Measurements from ENCODE around the gene ZNHIT2. TPM values are rescaled to one million over a fixed set of nuclear protein-coding genes. Genes with fewer than 3 reads are reported as not detected.
A peak's percentile ranks its signal among the peaks of the same experiment; 100 is the strongest.

The ZNHIT2 gene
- polyA plus RNA-seq, 2 donors = 12.4 to 13.3 TPM

DNA sequence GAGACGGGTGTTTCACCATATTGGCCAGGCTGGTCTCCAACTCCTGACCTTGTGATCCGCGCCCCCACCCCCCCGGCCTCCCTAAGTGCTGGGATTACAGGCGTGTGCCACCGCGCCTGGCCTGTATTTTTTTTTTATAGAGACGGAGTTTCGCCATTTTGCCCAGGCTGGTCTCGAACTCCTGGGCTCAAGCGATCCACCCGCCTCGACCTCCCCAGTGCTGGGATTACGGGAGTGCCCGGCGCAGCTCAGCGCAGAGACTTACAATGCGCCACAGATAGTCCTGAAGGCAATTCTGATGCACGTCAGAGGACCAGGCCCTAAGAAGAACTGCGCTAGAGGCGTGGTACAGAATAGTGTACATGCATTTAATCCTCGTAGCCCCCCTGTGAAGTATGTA is 22.1 kb downstream of the ZNHIT2 start:
- peak overlapping the region; percentile 94 to 96 for H3K27ac ChIP-seq (ENCODE audit: low read depth in 2 of 2, low read length in 1 of 2)

GRCh38 chr11:65090628-65091027 is 26.9 kb downstream of the ZNHIT2 start:
- H3K4me3 ChIP-seq (ENCODE audit: low read depth in 1 of 2, low read length in 2 of 2) = no peak overlapping the region
- peaks cover 19 to 29% of the 10 kb centered on the region in 2 donors for H3K36me3 ChIP-seq (ENCODE audit: control insufficient read depth in 2 of 2, insufficient read depth in 2 of 2, low read length in 1 of 2)
- WGBS, 2 donors = 97% methylated on average over 4 of the region's 4 CpGs
- no peaks in the 10 kb centered on the region for H3K27me3 ChIP-seq (ENCODE audit: control insufficient read depth in 1 of 2, insufficient read depth in 2 of 2, low read length in 2 of 2)
- no peaks in the 10 kb centered on the region for H3K9me3 ChIP-seq (ENCODE audit: control insufficient read depth in 2 of 2, insufficient read depth in 1 of 2, low read depth in 1 of 2, low read length in 1 of 2)
- H3K27ac ChIP-seq (ENCODE audit: low read depth in 2 of 2, low read length in 1 of 2) = no peak overlapping the region
- peaks cover 0 to 2% of the 10 kb centered on the region in 2 donors for H3K4me1 ChIP-seq (ENCODE audit: control insufficient read depth in 2 of 2, insufficient read depth in 2 of 2, low read length in 1 of 2)

More for the DNA sequence above, 22.1 kb downstream of the ZNHIT2 start:
- no peak overlapping the region for H3K4me3 ChIP-seq (ENCODE audit: low read depth in 1 of 2, low read length in 2 of 2)
- H3K4me1 ChIP-seq (ENCODE audit: control insufficient read depth in 2 of 2, insufficient read depth in 2 of 2, low read length in 1 of 2) = peaks cover 0 to 11% of the 10 kb centered on the region in 2 donors
- H3K27me3 ChIP-seq (ENCODE audit: control insufficient read depth in 1 of 2, insufficient read depth in 2 of 2, low read length in 2 of 2) = no peaks in the 10 kb centered on the region
- H3K36me3 ChIP-seq (ENCODE audit: control insufficient read depth in 2 of 2, insufficient read depth in 2 of 2, low read length in 1 of 2) = peaks cover 0 to 4% of the 10 kb centered on the region in 2 donors
- WGBS, 2 donors = 69 to 79% methylated on average over 22 of the region's 22 CpGs
- no peaks in the 10 kb centered on the region for H3K9me3 ChIP-seq (ENCODE audit: control insufficient read depth in 2 of 2, insufficient read depth in 1 of 2, low read depth in 1 of 2, low read length in 1 of 2)

DNA sequence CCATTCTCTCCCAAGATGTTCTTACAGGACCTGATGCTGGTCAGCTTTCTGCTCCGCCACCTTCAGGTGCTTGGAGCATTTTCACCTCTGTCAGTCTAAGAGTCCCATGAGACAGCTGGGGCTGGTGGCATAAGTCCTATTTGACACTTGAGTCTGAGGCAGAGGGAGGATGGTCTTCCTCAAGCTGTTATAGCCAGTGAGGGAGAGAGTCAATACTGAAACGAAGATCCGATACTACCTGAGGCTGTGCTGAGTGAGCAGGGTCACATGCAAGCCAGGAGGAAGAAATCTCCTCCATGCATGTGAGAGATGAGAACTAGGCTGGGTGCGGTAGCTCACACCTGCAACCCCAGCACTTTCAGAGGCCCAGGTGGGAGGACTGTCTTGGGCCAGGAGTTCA is 27.9 kb downstream of the ZNHIT2 start:
- no peaks in the 10 kb centered on the region for H3K27me3 ChIP-seq (ENCODE audit: control insufficient read depth in 1 of 2, insufficient read depth in 2 of 2, low read length in 2 of 2)
- H3K4me1 ChIP-seq (ENCODE audit: control insufficient read depth in 2 of 2, insufficient read depth in 2 of 2, low read length in 1 of 2) = peaks cover 0 to 3% of the 10 kb centered on the region in 2 donors
- 94% methylated on average over 4 of the region's 4 CpGs for WGBS, 2 donors
- no peaks in the 10 kb centered on the region for H3K9me3 ChIP-seq (ENCODE audit: control insufficient read depth in 2 of 2, insufficient read depth in 1 of 2, low read depth in 1 of 2, low read length in 1 of 2)
- no peak overlapping the region for H3K27ac ChIP-seq (ENCODE audit: low read depth in 2 of 2, low read length in 1 of 2)
- peaks cover 19 to 29% of the 10 kb centered on the region in 2 donors for H3K36me3 ChIP-seq (ENCODE audit: control insufficient read depth in 2 of 2, insufficient read depth in 2 of 2, low read length in 1 of 2)
- H3K4me3 ChIP-seq (ENCODE audit: low read depth in 1 of 2, low read length in 2 of 2) = no peak overlapping the region

DNA sequence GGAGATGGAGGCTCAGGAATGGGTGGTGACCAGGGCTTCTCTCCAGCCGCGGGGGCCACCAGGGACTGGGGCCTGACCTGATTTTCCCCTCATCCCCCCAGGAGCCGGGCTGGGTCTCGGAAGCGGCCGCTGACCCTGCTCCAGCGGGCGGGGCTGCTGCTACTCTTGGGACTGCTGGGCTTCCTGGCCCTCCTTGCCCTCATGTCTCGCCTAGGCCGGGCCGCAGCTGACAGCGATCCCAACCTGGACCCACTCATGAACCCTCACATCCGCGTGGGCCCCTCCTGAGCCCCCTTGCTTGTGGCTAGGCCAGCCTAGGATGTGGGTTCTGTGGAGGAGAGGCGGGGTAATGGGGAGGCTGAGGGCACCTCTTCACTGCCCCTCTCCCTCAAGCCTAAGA is 29.7 kb downstream of the ZNHIT2 start:
- Histone ChIP-seq H3K4me3 (ENCODE audit: low read depth in 1 of 2, low read length in 2 of 2) (no peak overlapping the region), H3K9me3 (ENCODE audit: control insufficient read depth in 2 of 2, insufficient read depth in 1 of 2, low read depth in 1 of 2, low read length in 1 of 2) (no peaks in the 10 kb centered on the region), H3K27me3 (ENCODE audit: control insufficient read depth in 1 of 2, insufficient read depth in 2 of 2, low read length in 2 of 2) (no peaks in the 10 kb centered on the region), H3K4me1 (ENCODE audit: control insufficient read depth in 2 of 2, insufficient read depth in 2 of 2, low read length in 1 of 2) (peaks cover 0 to 3% of the 10 kb centered on the region in 2 donors), H3K27ac (ENCODE audit: low read depth in 2 of 2, low read length in 1 of 2) (no peak overlapping the region), H3K36me3 (ENCODE audit: control insufficient read depth in 2 of 2, insufficient read depth in 2 of 2, low read length in 1 of 2) (peaks cover 19 to 29% of the 10 kb centered on the region in 2 donors)
- 95 to 97% methylated on average over 14 to 15 of the region's 15 CpGs for WGBS, 2 donors

- Histone ChIP-seq H3K27me3 (ENCODE audit: control insufficient read depth in 1 of 2, insufficient read depth in 2 of 2, low read length in 2 of 2) (no peaks in the 10 kb centered on the region), H3K27ac (ENCODE audit: low read depth in 2 of 2, low read length in 1 of 2) (no peak overlapping the region), H3K4me1 (ENCODE audit: control insufficient read depth in 2 of 2, insufficient read depth in 2 of 2, low read length in 1 of 2) (peaks cover 0 to 3% of the 10 kb centered on the region in 2 donors), H3K36me3 (ENCODE audit: control insufficient read depth in 2 of 2, insufficient read depth in 2 of 2, low read length in 1 of 2) (peaks cover 19 to 29% of the 10 kb centered on the region in 2 donors), H3K9me3 (ENCODE audit: control insufficient read depth in 2 of 2, insufficient read depth in 1 of 2, low read depth in 1 of 2, low read length in 1 of 2) (no peaks in the 10 kb centered on the region), H3K4me3 (ENCODE audit: low read depth in 1 of 2, low read length in 2 of 2) (no peak overlapping the region)
- WGBS, 2 donors = 84 to 90% methylated on average over 11 of the region's 11 CpGs
These were observed 30.3 kb downstream of the ZNHIT2 start for GRCh38 chr11:65087216-65087615.

- H3K9me3 ChIP-seq (ENCODE audit: control insufficient read depth in 2 of 2, insufficient read depth in 1 of 2, low read depth in 1 of 2, low read length in 1 of 2) = no peaks in the 10 kb centered on the region
- H3K27me3 ChIP-seq (ENCODE audit: control insufficient read depth in 1 of 2, insufficient read depth in 2 of 2, low read length in 2 of 2) = no peaks in the 10 kb centered on the region
- H3K27ac ChIP-seq (ENCODE audit: low read depth in 2 of 2, low read length in 1 of 2) = no peak overlapping the region
These were observed 30.7 kb downstream of the ZNHIT2 start for GRCh38 chr11:65086809-65087208.

DNA sequence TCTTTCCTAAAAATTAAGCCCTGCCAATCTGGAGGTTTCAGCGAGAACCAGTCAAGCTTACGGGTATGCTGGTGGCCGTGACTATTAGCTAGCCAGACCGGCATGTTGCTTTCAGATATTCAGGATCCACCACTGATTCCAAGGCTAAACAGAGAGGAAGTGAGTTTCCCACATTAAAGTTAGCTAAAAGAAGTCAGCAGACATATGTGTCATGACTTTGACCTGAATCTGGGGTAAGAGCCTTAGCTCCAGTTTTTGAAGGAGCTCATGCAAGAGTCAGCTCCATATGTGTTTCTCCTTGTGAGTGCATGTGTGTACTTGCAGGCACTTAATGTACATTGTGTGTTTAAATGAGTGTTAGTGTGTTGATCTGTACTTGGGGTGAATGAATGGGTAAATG is 32.1 kb downstream of the ZNHIT2 start:
- H3K36me3 ChIP-seq (ENCODE audit: control insufficient read depth in 2 of 2, insufficient read depth in 2 of 2, low read length in 1 of 2) = peaks cover 19 to 29% of the 10 kb centered on the region in 2 donors
- peaks cover 0 to 3% of the 10 kb centered on the region in 2 donors for H3K4me1 ChIP-seq (ENCODE audit: control insufficient read depth in 2 of 2, insufficient read depth in 2 of 2, low read length in 1 of 2)
- H3K9me3 ChIP-seq (ENCODE audit: control insufficient read depth in 2 of 2, insufficient read depth in 1 of 2, low read depth in 1 of 2, low read length in 1 of 2) = no peaks in the 10 kb centered on the region
- 78 to 91% methylated on average over 4 of the region's 4 CpGs for WGBS, 2 donors
- H3K27me3 ChIP-seq (ENCODE audit: control insufficient read depth in 1 of 2, insufficient read depth in 2 of 2, low read length in 2 of 2) = no peaks in the 10 kb centered on the region
- no peak overlapping the region for H3K27ac ChIP-seq (ENCODE audit: low read depth in 2 of 2, low read length in 1 of 2)
- H3K4me3 ChIP-seq (ENCODE audit: low read depth in 1 of 2, low read length in 2 of 2) = no peak overlapping the region

More at GRCh38 chr11:65086809-65087208, 30.7 kb downstream of the ZNHIT2 start:
- Histone ChIP-seq H3K4me1 (ENCODE audit: control insufficient read depth in 2 of 2, insufficient read depth in 2 of 2, low read length in 1 of 2) (peaks cover 0 to 3% of the 10 kb centered on the region in 2 donors), H3K36me3 (ENCODE audit: control insufficient read depth in 2 of 2, insufficient read depth in 2 of 2, low read length in 1 of 2) (peaks cover 19 to 29% of the 10 kb centered on the region in 2 donors), H3K4me3 (ENCODE audit: low read depth in 1 of 2, low read length in 2 of 2) (no peak overlapping the region)
- WGBS, 2 donors = 90 to 95% methylated on average over 9 of the region's 9 CpGs

GRCh38 chr11:65084598-65085375 is 32.7 kb downstream of the ZNHIT2 start:
- H3K36me3 ChIP-seq (ENCODE audit: control insufficient read depth in 2 of 2, insufficient read depth in 2 of 2, low read length in 1 of 2) = peaks cover 19 to 29% of the 10 kb centered on the region in 2 donors
- H3K4me1 ChIP-seq (ENCODE audit: control insufficient read depth in 2 of 2, insufficient read depth in 2 of 2, low read length in 1 of 2) = peaks cover 0 to 3% of the 10 kb centered on the region in 2 donors
- no peaks in the 10 kb centered on the region for H3K9me3 ChIP-seq (ENCODE audit: control insufficient read depth in 2 of 2, insufficient read depth in 1 of 2, low read depth in 1 of 2, low read length in 1 of 2)
- H3K27ac ChIP-seq (ENCODE audit: low read depth in 2 of 2, low read length in 1 of 2) = peak overlapping the region; percentile 98
- H3K4me3 ChIP-seq (ENCODE audit: low read depth in 1 of 2, low read length in 2 of 2) = peak overlapping the region; percentile 77 to 83
- no peaks in the 10 kb centered on the region for H3K27me3 ChIP-seq (ENCODE audit: control insufficient read depth in 1 of 2, insufficient read depth in 2 of 2, low read length in 2 of 2)
- 39 to 43% methylated on average over 23 of the region's 23 CpGs for WGBS, 2 donors

DNA sequence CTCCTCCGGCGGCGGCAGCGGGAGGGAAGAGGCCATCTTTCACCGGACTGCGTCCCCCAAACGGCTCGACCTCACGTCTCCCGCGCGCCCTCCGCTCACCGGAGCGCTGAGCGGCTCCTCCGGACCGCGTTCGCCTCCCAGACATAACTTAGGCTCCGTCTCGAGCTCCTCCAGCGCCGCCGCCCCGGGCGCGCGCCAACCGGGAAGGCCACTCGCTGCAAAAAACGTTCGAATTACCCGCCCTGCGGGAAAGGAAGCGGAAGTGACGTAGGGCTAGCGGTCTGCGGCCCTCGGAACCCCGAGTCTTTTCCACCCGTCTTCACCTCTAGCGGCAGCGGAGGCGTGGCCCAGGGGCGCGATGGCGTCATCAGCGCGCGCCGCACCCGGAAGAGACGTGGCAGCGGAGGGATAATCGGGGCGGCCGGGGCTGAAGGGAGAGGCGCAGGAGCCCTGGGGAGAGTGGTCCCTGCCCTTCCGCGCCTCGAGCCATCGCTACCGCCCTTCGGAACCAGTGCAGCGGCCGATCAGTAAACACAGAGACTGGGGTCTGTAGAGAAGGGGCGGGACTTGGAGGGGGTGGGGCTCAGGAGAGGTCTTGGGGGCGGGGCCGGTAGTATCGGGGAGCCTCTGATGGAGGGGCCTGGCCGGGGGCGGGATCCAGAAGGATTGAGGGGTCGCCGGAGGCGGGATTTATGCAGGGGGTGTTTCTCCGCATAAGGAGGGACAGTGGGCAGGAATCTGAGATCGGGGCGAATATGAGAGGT is 33.5 kb downstream of the ZNHIT2 start, which contains the start of the genes CDCA5 and ZFPL1:
TSS of gene CDCA5 (minus strand) at position 207 of the 764 bp plus-strand sequence. CDS start at position 145, 62 bp downstream.
TSS of gene ZFPL1 (plus strand) at position 389 of the 764 bp plus-strand sequence. CDS start 477 bp downstream, outside the sequence.
- Histone ChIP-seq H3K4me3 (ENCODE audit: low read depth in 1 of 2, low read length in 2 of 2) (peak within 1 kb of the TSS; percentile 77 to 83), H3K27ac (ENCODE audit: low read depth in 2 of 2, low read length in 1 of 2) (peak within 1 kb of the TSS; percentile 98), H3K27me3 (ENCODE audit: control insufficient read depth in 1 of 2, insufficient read depth in 2 of 2, low read length in 2 of 2) (no peaks in the 10 kb centered on the region), H3K36me3 (ENCODE audit: control insufficient read depth in 2 of 2, insufficient read depth in 2 of 2, low read length in 1 of 2) (peaks cover 19 to 27% of the 10 kb centered on the region in 2 donors), H3K9me3 (ENCODE audit: control insufficient read depth in 2 of 2, insufficient read depth in 1 of 2, low read depth in 1 of 2, low read length in 1 of 2) (no peaks in the 10 kb centered on the region), H3K4me1 (ENCODE audit: control insufficient read depth in 2 of 2, insufficient read depth in 2 of 2, low read length in 1 of 2) (peaks cover 0 to 3% of the 10 kb centered on the region in 2 donors)
- WGBS, 2 donors = 0% methylated on average over 79 of the region's 79 CpGs

All from esophagus (tissue), 2 donors.